H9 (cell line): ENCODE data around the gene HNRNPLL. TPM values are rescaled to one million over a fixed set of nuclear protein-coding genes. Genes with fewer than 3 reads are reported as not detected.

Experiments used
- DNase-seq: peaks from one replicate; pipeline ENCODE4 v3.0.0-alpha.2; 2017
- H2AFZ ChIP-seq: one replicate; pipeline ENCODE4 v1.6.1; 2013; ENCODE audit warnings: mild to moderate bottlenecking, low read length, control low read depth, moderate library complexity
- H2AK5ac ChIP-seq: 2 replicates; pipeline ENCODE4 v1.6.1; 2013; ENCODE audit warnings: low read length, control low read depth, mixed read lengths; ENCODE audit not compliant: insufficient read length
- H2BK120ac ChIP-seq: one replicate; pipeline ENCODE4 v1.6.1; 2013; ENCODE audit warnings: low read depth, mild to moderate bottlenecking, low read length, control low read depth, inconsistent platforms; ENCODE audit not compliant: poor library complexity, severe bottlenecking
- H2BK12ac ChIP-seq: 2 replicates; pipeline ENCODE4 v1.6.1; 2013; ENCODE audit warnings: low read length, control low read depth, mixed read lengths, low read depth; ENCODE audit not compliant: insufficient read length
- H2BK15ac ChIP-seq: 2 replicates; pipeline ENCODE4 v1.6.1; 2013; ENCODE audit warnings: low read depth, low read length, control low read depth
- H2BK20ac ChIP-seq: one replicate; pipeline ENCODE4 v1.6.1; 2013; ENCODE audit warnings: low read depth, mild to moderate bottlenecking, low read length, control low read depth, inconsistent platforms; ENCODE audit not compliant: poor library complexity, severe bottlenecking
- H2BK5ac ChIP-seq: 2 replicates; pipeline ENCODE4 v1.6.1; 2013; ENCODE audit warnings: low read length, control low read depth, mixed read lengths; ENCODE audit not compliant: insufficient read length
- H3K14ac ChIP-seq: 2 replicates; pipeline ENCODE4 v1.6.1; 2013; ENCODE audit warnings: low read length, control low read depth; ENCODE audit not compliant: insufficient read depth
- H3K18ac ChIP-seq: 2 replicates; pipeline ENCODE4 v1.6.1; 2013; ENCODE audit warnings: low read depth, mild to moderate bottlenecking, mixed read lengths, low read length, control low read depth; ENCODE audit not compliant: insufficient read length
- H3K23ac ChIP-seq: 2 replicates; pipeline ENCODE4 v1.6.1; 2013; ENCODE audit warnings: low read length, control low read depth, mixed read lengths, low read depth; ENCODE audit not compliant: insufficient read length
- H3K23me2 ChIP-seq: 2 replicates; pipeline ENCODE4 v1.6.1; 2013; ENCODE audit warnings: low read depth, mild to moderate bottlenecking, mixed read lengths, low read length, control low read depth; ENCODE audit not compliant: insufficient read length, poor library complexity, severe bottlenecking
- H3K27ac ChIP-seq: 2 replicates; pipeline ENCODE4 v1.5.1; 2013; ENCODE audit warnings: low read length, control low read depth, mixed read lengths, low read depth; ENCODE audit not compliant: insufficient read length
- H3K27me3 ChIP-seq: 2 replicates; pipeline ENCODE4 v1.6.1; 2013; ENCODE audit warnings: low read length, control low read depth, inconsistent platforms; ENCODE audit not compliant: insufficient read depth
- H3K4ac ChIP-seq: 2 replicates; pipeline ENCODE4 v1.6.1; 2013; ENCODE audit warnings: low read depth, mild to moderate bottlenecking, control low read depth, inconsistent platforms, low read length, moderate library complexity
- H3K4me1 ChIP-seq: 2 replicates; pipeline ENCODE4 v1.6.1; 2013; ENCODE audit warnings: low read length, control low read depth, inconsistent platforms; ENCODE audit not compliant: insufficient read depth
- H3K4me2 ChIP-seq: 2 replicates; pipeline ENCODE4 v1.6.1; 2013; ENCODE audit warnings: low read length, control low read depth, mixed read lengths; ENCODE audit not compliant: insufficient read length, insufficient read depth
- H3K56ac ChIP-seq: 2 replicates; pipeline ENCODE4 v1.6.1; 2013; ENCODE audit warnings: low read depth, mild to moderate bottlenecking, mixed read lengths, low read length, control low read depth; ENCODE audit not compliant: insufficient read length
- H3K79me1 ChIP-seq: 2 replicates; pipeline ENCODE4 v1.6.1; 2013; ENCODE audit warnings: low read depth, mild to moderate bottlenecking, moderate library complexity, low read length, control low read depth, inconsistent platforms; ENCODE audit not compliant: insufficient read depth, poor library complexity, severe bottlenecking
- H3K79me2 ChIP-seq: 2 replicates; pipeline ENCODE4 v1.6.1; 2013; ENCODE audit warnings: low read length, control low read depth, inconsistent platforms; ENCODE audit not compliant: insufficient read depth
- H3K9ac ChIP-seq: 2 replicates; pipeline ENCODE4 v1.6.1; 2013; ENCODE audit warnings: low read length, control low read depth, mixed read lengths; ENCODE audit not compliant: insufficient read length; ENCODE audit errors: extremely low read depth
- H3K9me3 ChIP-seq: one replicate; pipeline ENCODE4 v1.6.1; 2013; ENCODE audit warnings: low read depth, low read length, inconsistent platforms; ENCODE audit not compliant: control insufficient read depth
- H3T11ph ChIP-seq: one replicate; pipeline ENCODE4 v1.6.1; 2013; ENCODE audit warnings: mild to moderate bottlenecking, low read length, control low read depth, inconsistent platforms
- H4K20me1 ChIP-seq: one replicate; pipeline ENCODE4 v1.6.1; 2013; ENCODE audit not compliant: control insufficient read depth, insufficient read length, insufficient read depth
- H4K5ac ChIP-seq: 2 replicates; pipeline ENCODE4 v1.6.1; 2013; ENCODE audit warnings: low read depth, mild to moderate bottlenecking, mixed read lengths, low read length, control low read depth; ENCODE audit not compliant: insufficient read length
- H4K8ac ChIP-seq: replicated peaks from 2 replicates; pipeline ENCODE4 v1.6.1; 2013; ENCODE audit warnings: low read length, control low read depth, mixed read lengths, low read depth; ENCODE audit not compliant: insufficient read length
- H4K91ac ChIP-seq: 2 replicates; pipeline ENCODE4 v1.6.1; 2013; ENCODE audit warnings: low read depth, mild to moderate bottlenecking, moderate library complexity, mixed read lengths, low read length, control low read depth; ENCODE audit not compliant: insufficient read length
- H3K27ac Mint-ChIP-seq, 3 experiments: 2 replicates in 2 of 3; 3 replicates in 1 of 3; pipeline ENCODE4 v1.8.0; 2020 to 2021; ENCODE audit warnings: mixed read lengths in 3 of 3, mild to moderate bottlenecking in 1 of 3, moderate library complexity in 1 of 3
- H3K27me3 Mint-ChIP-seq: 2 replicates; pipeline ENCODE4 v1.8.0; 2021; ENCODE audit warnings: low read depth, mild to moderate bottlenecking, moderate library complexity, mixed read lengths
- H3K36me3 Mint-ChIP-seq, 3 experiments: 2 replicates in 2 of 3; 3 replicates in 1 of 3; pipeline ENCODE4 v1.8.0; 2020 to 2021; ENCODE audit warnings: low read depth in 3 of 3, mixed read lengths in 3 of 3; ENCODE audit not compliant: insufficient read depth in 1 of 3
- H3K4me1 Mint-ChIP-seq, 2 experiments: 2 replicates each; pipeline ENCODE4 v1.8.0; 2020; ENCODE audit warnings: mixed read lengths in 2 of 2
- H3K4me3 Mint-ChIP-seq, 2 experiments: 2 replicates in 1 of 2; 3 replicates in 1 of 2; pipeline ENCODE4 v1.8.0; 2020 to 2021; ENCODE audit warnings: mild to moderate bottlenecking in 2 of 2, mixed read lengths in 2 of 2, moderate library complexity in 1 of 2
- H3K9me3 Mint-ChIP-seq, 2 experiments: 2 replicates in 1 of 2; 3 replicates in 1 of 2; pipeline ENCODE4 v1.8.0; 2020; ENCODE audit warnings: mild to moderate bottlenecking in 2 of 2, mixed read lengths in 2 of 2, moderate library complexity in 1 of 2
- CTCF ChIP-seq: fragments of 200-600 bp; sonication (generic); conservative IDR thresholded peaks from 3 replicates; pipeline ENCODE4 v1.8.0; 2021; ENCODE audit warnings: antibody characterized with exemption, mild to moderate bottlenecking
- WGBS: extraction: QIAGEN DNeasy Blood & Tissue Kit; methylation state at CpG from one replicate; pipeline ENCODE4 v1.1.7; 2013; ENCODE audit warnings: missing lambda C conversion rate, low lambda C conversion rate, mixed read lengths; ENCODE audit not compliant: insufficient read length; ENCODE audit errors: extremely low coverage; 5-methylcytosine and 5-hydroxymethylcytosine counted together
- total RNA-seq: library from RNA; stranded (reverse); gene quantifications from 2 replicates; pipeline ENCODE4 v1.2.1, GENCODE V29; 2021

Gene HNRNPLL
- total RNA-seq, 1 experiment from 2014 or later = 52.3 TPM

- H3K9ac ChIP-seq = no peak overlapping the region
- H4K91ac ChIP-seq = no peak overlapping the region
- no peaks in the 10 kb centered on the region for H3K79me1 ChIP-seq
- no peak overlapping the region for H3T11ph ChIP-seq
- Mint-ChIP-seq H3K4me1 (peaks cover 8 to 11% of the 10 kb centered on the region in 2 experiments), H3K4me3 (no peak overlapping the region), H3K27me3 (no peaks in the 10 kb centered on the region; the same call in 1 of the 2 replicates), H3K27ac (peak overlapping the region in 2 of 3 experiments; percentile 42 to 65; a peak in 2 of 7 replicates), H3K9me3 (no peaks in the 10 kb centered on the region), H3K36me3 (peaks cover 4 to 7% (median 4%) of the 10 kb centered on the region in 3 experiments; a peak in 5 of 7 replicates)
- H3K27me3 ChIP-seq = no peaks in the 10 kb centered on the region
- no CpG with 5 or more reads among the region's 2 CpGs for WGBS
- H3K79me2 ChIP-seq = no peaks in the 10 kb centered on the region
- no peak overlapping the region for H2AFZ ChIP-seq
- H3K9me3 ChIP-seq = no peaks in the 10 kb centered on the region
- H3K23me2 ChIP-seq = no peaks in the 10 kb centered on the region
- no peak overlapping the region for H4K5ac ChIP-seq
- no peak overlapping the region for H3K27ac ChIP-seq
- H3K14ac ChIP-seq = no peak overlapping the region
- no peak overlapping the region for H2AK5ac ChIP-seq
- H2BK5ac ChIP-seq = no peak overlapping the region
- H3K56ac ChIP-seq = no peak overlapping the region
- no peak overlapping the region for H3K4me2 ChIP-seq
- no peak overlapping the region for H2BK12ac ChIP-seq
- no peaks in the 10 kb centered on the region; the same call in 1 of the 2 replicates for H3K4me1 ChIP-seq
- no peak overlapping the region for H3K23ac ChIP-seq
- no peak overlapping the region for H2BK15ac ChIP-seq
- no peak overlapping the region for H3K4ac ChIP-seq
- no peak overlapping the region for H2BK20ac ChIP-seq
- DNase-seq = no peak
- no peak overlapping the region for H2BK120ac ChIP-seq
- no peak overlapping the region for H4K8ac ChIP-seq
- H3K18ac ChIP-seq = no peak overlapping the region
- no peak for TF ChIP-seq CTCF
- no peaks in the 10 kb centered on the region for H4K20me1 ChIP-seq
These were observed 50.5 kb downstream of the HNRNPLL start for GRCh38 chr2:38552259-38552658.
